Uterus (tissue), 4 donors: Measurements from ENCODE around the gene MAP2K6. TPM values are rescaled to one million over a fixed set of nuclear protein-coding genes. Genes with fewer than 3 reads are reported as not detected.

Source experiments
- DNase-seq, 2 donors: peaks; one replicate each; pipeline ENCODE4 v3.0.0-alpha.2; 2019 to 2020
- H3K27ac ChIP-seq, 2 donors: fragments of 200-600 bp; sonication (generic); 1 replicate in 1 of 2; 2 replicates in 1 of 2; pipeline ENCODE4 v1.5.1; 2016 to 2018
- H3K27me3 ChIP-seq, 2 donors: fragments of 200-600 bp; sonication (generic); one replicate each; pipeline ENCODE4 v1.5.1; 2018 to 2019; ENCODE audit warnings: control low read depth in 1 of 2
- H3K36me3 ChIP-seq, 2 donors: fragments of 200-600 bp; sonication (generic); one replicate each; pipeline ENCODE4 v1.5.1; 2019; ENCODE audit warnings: control low read depth in 1 of 2
- H3K4me1 ChIP-seq, 2 donors: fragments of 200-600 bp; sonication (generic); one replicate each; pipeline ENCODE4 v1.5.1; 2018 to 2019; ENCODE audit warnings: control low read depth in 1 of 2
- H3K4me3 ChIP-seq, 2 donors: fragments of 200-600 bp; sonication (generic); 1 replicate in 1 of 2; 2 replicates in 1 of 2; pipeline ENCODE4 v1.5.1; 2018 to 2019; ENCODE audit warnings: mild to moderate bottlenecking in 1 of 2
- H3K9me3 ChIP-seq, 2 donors: fragments of 200-600 bp; sonication (generic); one replicate each; pipeline ENCODE4 v1.5.1; 2019; ENCODE audit warnings: control low read depth in 1 of 2
- POLR2A ChIP-seq, 2 donors: fragments of 450-650 bp; IDR thresholded peaks; one replicate each; pipeline ENCODE4 v1.6.1; 2016; ENCODE audit warnings: antibody characterized with exemption in 2 of 2, mild to moderate bottlenecking in 1 of 2, moderate library complexity in 1 of 2
- intact Hi-C: fragments of 100-400 bp; cut with DNase I; formaldehyde crosslinking; loops from one replicate; pipeline ENCODE4 v1.15.1; 2023; ENCODE audit warnings: low total_unique reads
- total RNA-seq, 4 donors: library from RNA; depleted of rRNA in 3 of 4; stranded (reverse); fragments of >200 nt in 3 of 4; gene quantifications; one replicate each; pipeline versions ENCODE4 v1.1.0 to v1.2.4, GENCODE V29; 2014 to 2023
- TF ChIP-seq, protein P1 (sequence below), 4 experiments: fragments of 200-600 bp in 2 of 4; fragments of 450-650 bp in 2 of 4; sonication (generic) in 2 of 4; IDR thresholded peaks; one replicate each; pipeline ENCODE4 v1.5.1; 2016 to 2019; ENCODE audit warnings: antibody characterized with exemption in 4 of 4, mild to moderate bottlenecking in 2 of 4, moderate library complexity in 1 of 4
- donor health status: DM: yes; HTN: yes; CAD: no.

Gene MAP2K6
- total RNA-seq, 4 donors from 2014 or later: 3.2 to 43.4 (median 4.3) TPM

DNA sequence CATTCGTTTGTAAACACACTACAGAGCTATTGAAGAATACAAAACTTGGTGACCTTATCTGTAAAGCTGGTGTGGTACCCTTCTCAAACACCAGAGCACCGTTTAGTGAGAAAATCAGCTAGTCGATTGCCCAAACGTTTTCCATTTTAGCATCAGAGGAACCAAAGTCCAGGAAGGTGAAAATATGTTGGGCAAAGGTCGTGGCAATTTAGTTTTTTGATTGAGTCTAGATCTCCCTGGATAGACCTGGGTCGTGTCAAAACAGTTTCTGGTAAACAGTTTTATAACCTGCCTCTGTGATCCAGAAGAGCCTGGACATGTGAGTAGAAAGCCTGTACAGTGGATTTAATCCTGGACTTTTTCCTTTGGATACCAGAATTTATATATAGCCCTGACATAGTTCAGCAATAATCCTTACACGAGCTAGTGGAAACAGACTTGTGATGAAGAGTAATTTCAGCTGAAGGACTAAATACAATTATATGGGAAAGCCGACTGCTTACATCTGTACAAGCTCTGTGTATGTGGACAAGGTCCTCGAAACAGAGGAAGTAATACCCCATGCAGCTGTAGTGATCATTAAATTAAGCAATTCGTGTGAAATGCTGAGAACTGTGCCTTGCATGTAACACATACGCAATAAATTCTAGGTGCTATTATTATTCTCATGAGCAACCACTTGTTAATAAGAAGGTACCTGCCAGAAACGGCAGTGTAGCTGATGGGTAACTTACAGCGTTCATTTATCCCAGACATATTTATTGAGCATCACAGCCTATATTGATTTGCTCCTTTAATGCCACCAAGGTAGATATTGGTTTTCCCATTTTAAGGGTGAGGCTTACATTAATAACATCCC, 72.5 kb downstream of the MAP2K6 start:
- no peak for DNase-seq
- H3K36me3 ChIP-seq: no peaks in the 10 kb centered on the region
- H3K4me1 ChIP-seq: no peaks in the 10 kb centered on the region
- no peaks in the 10 kb centered on the region for H3K27me3 ChIP-seq
- no peaks in the 10 kb centered on the region for H3K9me3 ChIP-seq
- no peak overlapping the region for H3K4me3 ChIP-seq
- intact Hi-C loops: no loop called here
- TF ChIP-seq POLR2A (IDR thresholded peaks at IDR 0.05): no peak
- TF ChIP-seq, protein P1, sequence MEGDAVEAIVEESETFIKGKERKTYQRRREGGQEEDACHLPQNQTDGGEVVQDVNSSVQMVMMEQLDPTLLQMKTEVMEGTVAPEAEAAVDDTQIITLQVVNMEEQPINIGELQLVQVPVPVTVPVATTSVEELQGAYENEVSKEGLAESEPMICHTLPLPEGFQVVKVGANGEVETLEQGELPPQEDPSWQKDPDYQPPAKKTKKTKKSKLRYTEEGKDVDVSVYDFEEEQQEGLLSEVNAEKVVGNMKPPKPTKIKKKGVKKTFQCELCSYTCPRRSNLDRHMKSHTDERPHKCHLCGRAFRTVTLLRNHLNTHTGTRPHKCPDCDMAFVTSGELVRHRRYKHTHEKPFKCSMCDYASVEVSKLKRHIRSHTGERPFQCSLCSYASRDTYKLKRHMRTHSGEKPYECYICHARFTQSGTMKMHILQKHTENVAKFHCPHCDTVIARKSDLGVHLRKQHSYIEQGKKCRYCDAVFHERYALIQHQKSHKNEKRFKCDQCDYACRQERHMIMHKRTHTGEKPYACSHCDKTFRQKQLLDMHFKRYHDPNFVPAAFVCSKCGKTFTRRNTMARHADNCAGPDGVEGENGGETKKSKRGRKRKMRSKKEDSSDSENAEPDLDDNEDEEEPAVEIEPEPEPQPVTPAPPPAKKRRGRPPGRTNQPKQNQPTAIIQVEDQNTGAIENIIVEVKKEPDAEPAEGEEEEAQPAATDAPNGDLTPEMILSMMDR (IDR thresholded peaks at IDR 0.05): no peak
- H3K27ac ChIP-seq: peak overlapping the region in 1 of 2 donors; percentile 46

DNA sequence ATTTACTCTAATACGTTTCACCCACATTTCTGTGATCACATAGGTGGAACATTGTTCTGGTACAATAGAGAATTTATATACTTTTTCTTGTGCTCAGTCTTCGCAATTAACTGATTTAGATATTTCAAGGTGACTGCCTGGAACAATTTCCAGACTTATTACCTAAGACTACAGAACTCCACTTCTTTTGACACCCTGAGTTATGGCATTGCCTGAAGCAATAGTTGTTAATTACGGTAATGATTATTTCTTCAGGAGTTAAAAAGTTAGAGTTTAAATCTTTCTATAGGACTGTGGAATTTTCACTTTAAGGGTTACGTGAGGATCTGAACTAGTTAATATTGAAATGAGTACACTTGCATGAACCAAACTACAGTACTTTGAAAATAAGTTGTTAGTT, 74.8 kb downstream of the MAP2K6 start:
- Histone ChIP-seq H3K36me3 (no peaks in the 10 kb centered on the region), H3K9me3 (no peaks in the 10 kb centered on the region), H3K4me1 (no peaks in the 10 kb centered on the region), H3K4me3 (no peak overlapping the region), H3K27me3 (no peaks in the 10 kb centered on the region), H3K27ac (no peak overlapping the region)
- intact Hi-C loops: no loop called here
- DNase-seq: no peak
- no peak for TF ChIP-seq POLR2A (IDR thresholded peaks at IDR 0.05)
- TF ChIP-seq, protein P1 (IDR thresholded peaks at IDR 0.05): no peak

DNA sequence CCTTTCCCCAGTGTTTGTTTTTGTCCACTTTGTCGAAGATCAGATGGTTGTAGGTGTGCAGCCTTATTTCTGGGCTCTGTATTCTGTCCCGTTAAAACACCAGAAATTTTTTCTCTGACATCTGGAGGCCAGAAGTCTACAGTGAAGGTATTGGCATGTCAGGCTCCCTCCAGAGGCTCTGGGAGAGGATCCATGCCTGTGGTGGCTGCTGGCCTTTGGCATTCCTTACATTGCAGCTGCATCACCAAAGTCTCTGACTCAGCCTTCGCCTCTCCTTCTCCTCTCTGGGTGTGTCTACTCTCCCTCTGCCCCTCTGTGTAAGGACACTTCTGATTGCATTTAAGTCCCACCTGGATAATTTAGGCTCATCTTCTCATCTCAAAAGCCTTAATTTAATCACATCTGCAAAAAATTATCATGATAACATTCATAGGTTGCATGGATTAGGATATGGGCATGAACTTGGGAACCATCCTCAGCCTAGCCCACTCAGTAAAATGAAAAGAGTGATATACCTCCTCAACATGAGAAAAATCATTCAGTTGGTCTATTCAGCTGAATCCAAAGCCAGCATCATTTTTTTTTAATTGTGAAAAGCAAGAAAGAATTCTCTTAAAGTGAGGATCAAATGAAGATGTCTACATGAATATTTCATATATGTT, 78.0 kb downstream of the MAP2K6 start:
- H3K27me3 ChIP-seq: no peaks in the 10 kb centered on the region
- intact Hi-C loops: no loop called here
- H3K4me3 ChIP-seq: no peak overlapping the region
- no peaks in the 10 kb centered on the region for H3K4me1 ChIP-seq
- no peaks in the 10 kb centered on the region for H3K36me3 ChIP-seq
- no peak for DNase-seq
- H3K27ac ChIP-seq: no peak overlapping the region
- TF ChIP-seq, protein P1 (IDR thresholded peaks at IDR 0.05): no peak
- no peak for TF ChIP-seq POLR2A (IDR thresholded peaks at IDR 0.05)
- no peaks in the 10 kb centered on the region for H3K9me3 ChIP-seq

DNA sequence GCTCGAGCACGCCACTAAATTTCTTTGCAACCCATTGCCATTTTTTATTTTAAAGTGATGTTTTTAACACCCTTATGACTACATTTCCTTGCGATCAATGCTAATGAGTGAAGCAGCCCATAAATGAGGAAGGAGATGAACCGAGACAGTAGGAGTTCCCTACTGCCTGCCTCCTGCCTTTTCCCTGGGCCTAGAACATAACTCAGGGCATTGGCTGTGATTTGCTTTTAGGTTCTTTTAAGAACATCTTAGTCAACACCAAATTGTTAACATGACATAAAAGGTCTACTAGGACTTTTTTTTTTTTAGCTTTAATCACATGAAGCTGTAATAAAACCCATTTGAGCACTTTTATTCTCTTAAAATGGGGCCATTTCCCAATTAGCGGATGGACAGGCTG, 81.3 kb downstream of the MAP2K6 start:
- Histone ChIP-seq H3K27me3 (no peaks in the 10 kb centered on the region), H3K36me3 (no peaks in the 10 kb centered on the region), H3K9me3 (no peaks in the 10 kb centered on the region), H3K4me1 (no peaks in the 10 kb centered on the region), H3K27ac (no peak overlapping the region), H3K4me3 (no peak overlapping the region)
- DNase-seq: no peak
- intact Hi-C loops: no loop called here
- TF ChIP-seq POLR2A (IDR thresholded peaks at IDR 0.05): no peak
- TF ChIP-seq, protein P1 (IDR thresholded peaks at IDR 0.05): no peak

DNA sequence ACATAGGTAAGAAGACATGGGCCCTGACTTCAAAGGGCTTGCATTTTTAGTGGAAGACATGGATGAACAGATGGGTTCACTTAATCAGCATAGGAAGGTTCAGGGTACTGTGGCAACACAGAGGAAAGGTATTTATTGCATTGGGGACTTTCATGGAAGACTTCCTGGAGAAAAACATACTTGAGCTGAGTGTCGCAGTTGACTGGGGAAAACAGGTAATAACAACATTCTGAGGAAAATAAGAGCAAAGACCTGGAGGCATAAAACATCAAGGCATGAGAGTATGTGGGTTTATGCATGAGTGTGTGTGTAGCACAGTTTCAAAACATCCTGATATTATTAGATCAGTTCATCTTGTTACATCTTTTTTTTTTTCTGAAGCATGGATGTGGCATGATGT, 82.7 kb downstream of the MAP2K6 start:
- intact Hi-C loops: no loop called here
- no peak for TF ChIP-seq POLR2A (IDR thresholded peaks at IDR 0.05)
- TF ChIP-seq, protein P1 (IDR thresholded peaks at IDR 0.05): no peak

More for the DNA sequence above, 82.7 kb downstream of the MAP2K6 start:
- Histone ChIP-seq H3K36me3 (no peaks in the 10 kb centered on the region), H3K9me3 (no peaks in the 10 kb centered on the region), H3K4me3 (no peak overlapping the region), H3K4me1 (no peaks in the 10 kb centered on the region), H3K27ac (no peak overlapping the region), H3K27me3 (no peaks in the 10 kb centered on the region)
- no peak for DNase-seq
